GM12878 (cell line): ENCODE results near the gene PCDHGA1. TPM values are rescaled to one million over a fixed set of nuclear protein-coding genes. Genes with fewer than 3 reads are reported as not detected.
A peak's percentile ranks its signal among the peaks of the same experiment; 100 is the strongest.

Source experiments
- ATAC-seq: fragments of 200-7000 bp; cut with Tn5 transposase; 3 replicates; pipeline ENCODE4 v1.9.1; 2020; ENCODE audit warnings: mild to moderate bottlenecking, moderate library complexity
- BruUV-seq: library from RNA; stranded (reverse); fragments of 400-500 nt; replicated peaks from 2 replicates; lab custom pipeline; 2021; lab: Mats Ljungman, UMichigan
- CTCF ChIA-PET: fragments of 300-600 bp; sonication (Branson Sonifier 250); formaldehyde crosslinking; extraction: SDS; loops from one replicate; lab custom pipeline; 2021; ENCODE audit warnings: inconsistent platforms; lab: Yijun Ruan, JAX
- POLR2A ChIA-PET: fragments of 350-600 bp; formaldehyde crosslinking; extraction: SDS; loops from one replicate; lab custom pipeline; 2021; ENCODE audit warnings: inconsistent platforms; lab: Charles Lee
- RAD21 ChIA-PET: fragments of 300-600 bp; sonication (Branson Sonifier 250); formaldehyde crosslinking; loops from one replicate; lab custom pipeline; 2023; ENCODE audit warnings: antibody characterized with exemption; ENCODE audit not compliant: unreplicated experiment; lab: Charles Lee
- SMC1A ChIA-PET: fragments of 300-600 bp; sonication (Branson Sonifier 250); formaldehyde crosslinking; loops from one replicate; lab custom pipeline; 2023; ENCODE audit not compliant: unreplicated experiment, uncharacterized antibody; lab: Charles Lee
- DNase-seq: peaks from one replicate; pipeline ENCODE4 v3.0.0-alpha.2; 2011; ENCODE audit warnings: low read depth, low spot score
- FAIRE-seq: peaks from 3 replicates; lab custom pipeline; 2011; peaks lifted over from hg19 to GRCh38; lab: Jason Lieb, UNC
- H2AFZ ChIP-seq: 2 replicates; pipeline ENCODE4 v1.6.0; 2011; ENCODE audit warnings: low read depth, low read length, control low read depth; ENCODE audit not compliant: control insufficient read depth
- H3K27ac ChIP-seq: 2 replicates; pipeline ENCODE4 v1.5.1; 2011; ENCODE audit warnings: control low read depth; ENCODE audit not compliant: control insufficient read depth, insufficient read depth
- H3K27me3 ChIP-seq, 2 experiments: replicated peaks in 1 of 2; 2 replicates each; pipeline versions ENCODE4 v1.6.0 to v1.6.1; 2011; ENCODE audit warnings: low read length in 1 of 2; ENCODE audit not compliant: control insufficient read depth in 2 of 2, insufficient read depth in 2 of 2
- H3K36me3 ChIP-seq, 2 experiments: 2 replicates each; pipeline ENCODE4 v1.5.1; 2011; ENCODE audit warnings: low read length in 1 of 2; ENCODE audit not compliant: control insufficient read depth in 2 of 2, insufficient read depth in 2 of 2
- H3K4me1 ChIP-seq: 2 replicates; pipeline ENCODE4 v1.6.1; 2011; ENCODE audit warnings: mild to moderate bottlenecking, low read length, moderate library complexity, mixed read lengths; ENCODE audit not compliant: control insufficient read depth, insufficient read depth
- H3K4me2 ChIP-seq: 2 replicates; pipeline ENCODE4 v1.6.0; 2011; ENCODE audit warnings: control low read depth; ENCODE audit not compliant: control insufficient read depth, insufficient read depth
- H3K4me3 ChIP-seq: fragments of 200-600 bp; sonication (generic); 2 replicates; pipeline ENCODE4 v1.5.1; 2016
- H3K79me2 ChIP-seq: 2 replicates; pipeline ENCODE4 v1.6.0; 2011; ENCODE audit warnings: low read length; ENCODE audit not compliant: control insufficient read depth, insufficient read depth
- H3K9ac ChIP-seq: 2 replicates; pipeline ENCODE4 v1.8.0; 2011; ENCODE audit warnings: low read length, control low read depth, mixed read lengths; ENCODE audit not compliant: control insufficient read depth, insufficient read depth
- H3K9me3 ChIP-seq: replicated peaks from 3 replicates; pipeline ENCODE4 v1.5.1; 2011; ENCODE audit warnings: mild to moderate bottlenecking, low read length; ENCODE audit not compliant: control insufficient read depth, insufficient read depth
- H4K20me1 ChIP-seq: 2 replicates; pipeline ENCODE4 v1.6.0; 2011; ENCODE audit not compliant: control insufficient read depth, insufficient read depth
- ATF2 ChIP-seq: IDR thresholded peaks from 2 replicates; pipeline ENCODE4 v1.6.1; 2012; ENCODE audit warnings: low read length, inconsistent platforms
- ATF7 ChIP-seq: fragments of 450-650 bp; IDR thresholded peaks from 2 replicates; pipeline ENCODE4 v1.6.1; 2016; ENCODE audit warnings: low read depth, mild to moderate bottlenecking
- CHD1 ChIP-seq: IDR thresholded peaks from 2 replicates; pipeline ENCODE4 v1.6.1; 2012; ENCODE audit warnings: low read depth, low read length, improper control_type of control experiment
- CREM ChIP-seq: IDR thresholded peaks from 2 replicates; pipeline ENCODE4 v1.6.1; 2014; ENCODE audit warnings: antibody characterized with exemption, low read depth
- DPF2 ChIP-seq: fragments of 450-650 bp; IDR thresholded peaks from 2 replicates; pipeline ENCODE4 v1.6.1; 2017; ENCODE audit warnings: mild to moderate bottlenecking
- EGR1 ChIP-seq, 2 experiments: IDR thresholded peaks; 1 replicate in 1 of 2; 2 replicates in 1 of 2; pipeline ENCODE4 v1.6.1; 2011 to 2012; ENCODE audit warnings: low read depth in 2 of 2, low read length in 2 of 2, borderline replicate concordance in 1 of 2, mild to moderate bottlenecking in 1 of 2, moderate library complexity in 1 of 2
- ESRRA ChIP-seq: IDR thresholded peaks from 2 replicates; pipeline ENCODE4 v1.6.1; 2012; ENCODE audit warnings: mild to moderate bottlenecking, low read length, improper control_type of control experiment
- HDGF ChIP-seq: fragments of 450-650 bp; IDR thresholded peaks from 2 replicates; pipeline ENCODE4 v1.6.1; 2016; ENCODE audit warnings: antibody characterized with exemption
- IKZF1 ChIP-seq: fragments of 450-650 bp; conservative IDR thresholded peaks from 2 replicates; pipeline ENCODE4 v1.6.1; 2017; ENCODE audit warnings: antibody characterized with exemption, mild to moderate bottlenecking
- MAX ChIP-seq: IDR thresholded peaks from 2 replicates; pipeline ENCODE4 v1.6.1; 2012; ENCODE audit warnings: low read depth, low read length, improper control_type of control experiment
- MTA2 ChIP-seq: fragments of 450-650 bp; IDR thresholded peaks from 2 replicates; pipeline ENCODE4 v1.6.1; 2016; ENCODE audit warnings: low read depth, mild to moderate bottlenecking, moderate library complexity
- NRF1 ChIP-seq: conservative IDR thresholded peaks from 2 replicates; pipeline ENCODE4 v1.6.1; 2011; ENCODE audit warnings: mild to moderate bottlenecking, low read depth, low read length, improper control_type of control experiment
- PAX8 ChIP-seq: fragments of 450-650 bp; IDR thresholded peaks from 2 replicates; pipeline ENCODE4 v1.6.1; 2017; ENCODE audit warnings: mild to moderate bottlenecking, moderate library complexity
- RCOR1 ChIP-seq: conservative IDR thresholded peaks from 2 replicates; pipeline ENCODE4 v1.6.1; 2012; ENCODE audit warnings: low read depth, low read length, improper control_type of control experiment
- RUNX3 ChIP-seq: IDR thresholded peaks from 2 replicates; pipeline ENCODE4 v1.6.1; 2012; ENCODE audit warnings: low read length, inconsistent platforms
- SUZ12 ChIP-seq: fragments of 200-600 bp; sonication (generic); IDR thresholded peaks from one replicate; pipeline ENCODE4 v1.6.1; 2018; ENCODE audit warnings: antibody characterized with exemption, mild to moderate bottlenecking; ENCODE audit not compliant: unreplicated experiment
- ZBED1 ChIP-seq: IDR thresholded peaks from 2 replicates; pipeline ENCODE4 v1.6.1; 2016; ENCODE audit warnings: borderline replicate concordance
- ZZZ3 ChIP-seq: IDR thresholded peaks from 2 replicates; pipeline ENCODE4 v1.6.1; 2011; ENCODE audit warnings: low read depth; ENCODE audit not compliant: control insufficient read depth, insufficient read length
- WGBS: methylation state at CpG from one replicate; pipeline ENCODE4 v1.1.6; 2016; ENCODE audit warnings: low lambda C conversion rate; ENCODE audit not compliant: insufficient replicate concordance, insufficient coverage; ENCODE audit errors: missing lambda C conversion rate; 5-methylcytosine and 5-hydroxymethylcytosine counted together
- in situ Hi-C: fragments of 300-500 bp; cut with MboI; formaldehyde crosslinking; loops from 9 replicates; pipeline ENCODE4 v1.14.3; 2018; ENCODE audit warnings: mixed read lengths
- intact Hi-C: fragments of 100-400 bp; cut with micrococcal nuclease; formaldehyde crosslinking; loops from one replicate; pipeline ENCODE4 v1.14.2; 2022; ENCODE audit not compliant: unreplicated experiment
- polyA plus RNA-seq, 11 experiments: library from polyadenylated mRNA; depleted of rRNA in 4 of 11; unstranded in 6 of 11; stranded (reverse) in 5 of 11; fragments of >200 nt; fragmentation: Nextera tagmentation in 4 of 11; fragmentation: Illumina TruSeq in 1 of 11; extraction: Ambion mirVana in 4 of 11; extraction: Trizol in 1 of 11; gene quantifications; 1 replicate in 1 of 11; 2 replicates in 10 of 11; pipeline versions ENCODE4 v1.2.1 to v1.2.3, GENCODE V29; 2011 to 2016; ENCODE audit warnings: inconsistent platforms in 2 of 11, missing spikeins in 2 of 11, low read depth in 1 of 11
- total RNA-seq, 4 experiments: library from RNA; depleted of rRNA in 3 of 4; stranded (reverse); fragments of >200 nt in 3 of 4; fragmentation: Illumina TruSeq in 1 of 4; extraction: Trizol in 1 of 4; gene quantifications; 2 replicates each; pipeline versions ENCODE4 v1.2.1 to v1.2.3, GENCODE V29; 2013 to 2021
- TF ChIP-seq, protein P1 (sequence below): fragments of 450-650 bp; IDR thresholded peaks from 2 replicates; pipeline ENCODE4 v1.6.1; 2017; ENCODE audit warnings: mild to moderate bottlenecking

The PCDHGA1 gene
- total and polyA plus RNA-seq, 10 of the 15 experiments (the other 5 are each of a cell fraction or from before 2014, with no cell fraction given): 0.02 to 0.51 (median 0.19) TPM; not detected in 3

- SMC1A ChIA-PET: interaction anchor here (0.6 to 10.8 kb wide), 17 partner anchors 9 to 1106 kb away, joined by 3 to 176 read pairs (median 5); partner anchors contain the start of genes ANKHD1, PCDHGA11, PCDHGA12 and PCDHGB3
- no peak for DNase-seq
- BruUV-seq: no TSS peak
- peak overlapping the region; percentile 90 for H3K27ac ChIP-seq
- no peak for FAIRE-seq
- no peaks in the 10 kb centered on the region for H3K9me3 ChIP-seq
- peak overlapping the region; percentile 38 for H3K9ac ChIP-seq
- H3K4me3 ChIP-seq: peak overlapping the region; percentile 65; the same call in 1 of the 2 replicates
- in situ Hi-C loops (no loop called here), intact Hi-C loops (no loop called here)
- no peaks in the 10 kb centered on the region for H3K27me3 ChIP-seq
- peaks cover 15% of the 10 kb centered on the region for H3K79me2 ChIP-seq
- peaks cover 0 to 4% of the 10 kb centered on the region in 2 experiments; a peak in 1 of 4 replicates for H3K36me3 ChIP-seq
- peaks cover 75% of the 10 kb centered on the region for H3K4me1 ChIP-seq
- no peaks in the 10 kb centered on the region for H4K20me1 ChIP-seq
- POLR2A ChIA-PET: interaction anchor here (0.8 to 2.0 kb wide), 8 partner anchors 8 to 112 kb away, joined by 3 to 5 read pairs (median 3); partner anchors contain the start of genes DIAPH1 and PCDHGC5
- peak overlapping the region; percentile 35 for H2AFZ ChIP-seq
- under 1% methylated on average over 11 of the region's 11 CpGs for WGBS
- CTCF ChIA-PET: interaction anchor here (0.6 to 11.9 kb wide), 17 partner anchors 14 to 454 kb away, joined by 3 to 213 read pairs (median 11); partner anchors contain the start of genes DIAPH1, PCDHGA10, PCDHGA11 and PCDHGA12
- peak overlapping the region; percentile 78 for H3K4me2 ChIP-seq
- ATAC-seq: peak; percentile 46
- RAD21 ChIA-PET: interaction anchor here (0.7 to 11.6 kb wide), 13 partner anchors 11 to 94 kb away, joined by 3 to 109 read pairs (median 7); partner anchors contain the start of genes PCDHGA10, PCDHGA12, PCDHGB7 and PCDHGC3
- no peak for TF ChIP-seq ATF7
- TF ChIP-seq SUZ12: no peak
- TF ChIP-seq MTA2: no peak; the same call in 1 of the 2 replicates
- TF ChIP-seq, protein P1, sequence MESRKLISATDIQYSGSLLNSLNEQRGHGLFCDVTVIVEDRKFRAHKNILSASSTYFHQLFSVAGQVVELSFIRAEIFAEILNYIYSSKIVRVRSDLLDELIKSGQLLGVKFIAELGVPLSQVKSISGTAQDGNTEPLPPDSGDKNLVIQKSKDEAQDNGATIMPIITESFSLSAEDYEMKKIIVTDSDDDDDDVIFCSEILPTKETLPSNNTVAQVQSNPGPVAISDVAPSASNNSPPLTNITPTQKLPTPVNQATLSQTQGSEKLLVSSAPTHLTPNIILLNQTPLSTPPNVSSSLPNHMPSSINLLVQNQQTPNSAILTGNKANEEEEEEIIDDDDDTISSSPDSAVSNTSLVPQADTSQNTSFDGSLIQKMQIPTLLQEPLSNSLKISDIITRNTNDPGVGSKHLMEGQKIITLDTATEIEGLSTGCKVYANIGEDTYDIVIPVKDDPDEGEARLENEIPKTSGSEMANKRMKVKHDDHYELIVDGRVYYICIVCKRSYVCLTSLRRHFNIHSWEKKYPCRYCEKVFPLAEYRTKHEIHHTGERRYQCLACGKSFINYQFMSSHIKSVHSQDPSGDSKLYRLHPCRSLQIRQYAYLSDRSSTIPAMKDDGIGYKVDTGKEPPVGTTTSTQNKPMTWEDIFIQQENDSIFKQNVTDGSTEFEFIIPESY: no peak
- no peak for TF ChIP-seq NRF1
- TF ChIP-seq DPF2: 0 out of 2 replicates have a peak, but pooled peaks have one; percentile 40
- no peak for TF ChIP-seq ZZZ3
- no peak for TF ChIP-seq ATF2
- TF ChIP-seq PAX8: no peak
- TF ChIP-seq MAX: 0 out of 2 replicates have a peak, but pooled peaks have one; percentile 13
- TF ChIP-seq ZBED1: peak; percentile 60; the same call in 1 of the 2 replicates
- TF ChIP-seq CHD1: no peak
- no peak for TF ChIP-seq ESRRA
- 0 out of 3 replicates have a peak, but pooled peaks of 1 of the 2 experiments have one; percentile 27 for TF ChIP-seq EGR1 (IDR thresholded peaks at IDR 0.05; ENCODE audit: borderline replicate concordance in 1 of 2, low read depth in 2 of 2, low read length in 2 of 2)
- TF ChIP-seq RUNX3: no peak
- TF ChIP-seq HDGF: no peak
- TF ChIP-seq IKZF1: peak; percentile 81
- TF ChIP-seq RCOR1: no peak
- TF ChIP-seq CREM: no peak
Observed at GRCh38 chr5:141507387-141508091, 177.2 kb downstream of the PCDHGA1 start.
